A172 (cell line): Measurements from ENCODE around the gene CCDC32. TPM values are rescaled to one million over a fixed set of nuclear protein-coding genes. Genes with fewer than 3 reads are reported as not detected.

Experiments
- DNase-seq: peaks from one replicate; pipeline ENCODE4 v3.0.0-alpha.2; 2015; ENCODE audit warnings: low spot score
- total RNA-seq: library from RNA; depleted of rRNA; stranded (reverse); fragments of >200 nt; shearing (Covaris generic); gene quantifications from 2 replicates; pipeline ENCODE4 v1.2.3, GENCODE V29; 2014; rRNA removed

Gene CCDC32
- total RNA-seq, 1 experiment from 2014 or later = 28.8 TPM

DNA sequence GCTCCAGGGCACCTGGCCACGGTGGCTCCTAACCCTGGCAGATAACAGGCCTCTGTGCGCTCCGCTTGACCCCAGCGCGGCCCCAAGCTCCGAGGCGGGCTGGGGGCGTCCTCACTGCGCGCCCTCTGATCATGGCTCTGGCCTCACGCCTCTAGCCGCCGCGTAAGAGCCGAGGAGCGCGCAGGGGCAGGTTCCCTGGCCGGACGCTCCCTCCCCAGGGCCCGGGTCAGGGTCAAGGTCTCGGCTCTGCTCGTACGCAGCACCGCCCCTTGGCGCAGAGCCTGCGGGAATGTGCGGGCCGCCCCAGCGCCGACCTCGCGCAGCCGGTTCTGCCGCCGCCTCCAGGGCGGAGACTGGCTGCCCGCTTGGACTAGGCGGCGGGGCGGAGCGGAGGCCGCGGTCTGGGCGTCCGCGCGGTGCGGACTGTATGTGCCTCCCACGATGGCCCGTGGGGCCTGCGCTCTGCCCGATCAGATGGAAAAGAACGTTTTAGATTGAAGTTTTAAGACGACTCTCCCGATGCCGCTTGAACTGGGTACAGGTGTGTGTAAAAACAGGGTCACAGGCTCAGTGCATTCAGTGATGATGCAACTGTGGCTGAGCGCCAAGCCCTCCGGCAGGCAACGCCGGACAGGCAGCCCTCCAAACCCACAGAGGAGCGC is 53.2 kb downstream of the CCDC32 start:
- no peak for DNase-seq

DNA sequence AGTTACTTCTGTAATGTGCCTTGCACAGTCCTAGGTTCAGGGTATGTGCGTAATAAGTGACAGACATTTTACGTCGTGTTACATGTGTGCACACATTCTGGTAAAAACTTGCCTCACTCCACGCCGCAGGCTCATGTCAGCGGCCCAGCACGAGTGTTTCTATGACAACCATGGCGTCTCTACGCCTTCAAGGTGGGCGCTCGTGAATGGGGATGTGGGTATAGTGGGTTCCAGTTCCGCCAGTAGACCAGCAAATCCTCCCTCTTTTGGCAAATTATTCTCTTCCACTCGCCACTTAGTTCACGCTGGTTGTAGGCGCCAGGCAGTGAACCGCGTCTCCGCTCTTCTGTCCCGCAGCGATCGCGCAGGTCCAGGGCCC is 53.8 kb downstream of the CCDC32 start:
- no peak for DNase-seq

DNA sequence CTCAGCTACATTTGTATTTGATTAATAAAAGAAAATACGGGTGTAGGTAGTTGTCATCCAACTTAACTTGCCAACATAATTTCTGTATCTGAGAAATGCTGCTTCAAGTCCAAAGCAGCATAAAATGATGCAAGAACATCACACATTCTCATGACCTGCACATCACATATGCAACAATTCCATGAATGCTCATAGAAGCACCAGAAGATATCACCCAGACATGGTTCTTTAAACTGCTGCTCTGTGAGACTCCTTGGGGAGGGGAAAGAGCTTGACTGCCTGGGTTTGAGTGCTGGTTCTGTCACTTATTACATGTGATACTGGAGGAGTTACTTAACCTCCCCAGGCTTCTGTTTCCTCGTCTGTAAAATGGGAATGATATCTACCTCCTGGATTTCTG is 54.6 kb downstream of the CCDC32 start:
- no peak for DNase-seq

DNA sequence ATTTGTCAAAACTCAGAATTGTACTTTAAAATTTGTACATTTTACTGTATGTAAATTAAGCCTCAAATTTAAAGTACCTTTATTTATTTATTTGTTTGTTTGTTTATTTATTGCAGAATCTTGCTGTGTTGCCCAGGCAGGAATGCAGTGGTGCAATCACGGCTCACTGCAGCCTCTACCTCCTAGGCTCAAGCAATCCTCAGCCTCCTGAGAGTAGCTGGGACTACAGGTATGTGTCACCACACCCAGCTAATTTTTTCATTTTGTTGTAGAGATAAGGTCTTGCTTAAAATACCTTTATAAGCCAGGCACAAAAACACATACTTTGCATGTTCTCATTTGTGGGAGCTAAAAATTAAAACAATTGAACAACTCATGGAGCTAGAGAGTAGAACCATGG is 56.6 kb downstream of the CCDC32 start:
- DNase-seq = no peak

DNA sequence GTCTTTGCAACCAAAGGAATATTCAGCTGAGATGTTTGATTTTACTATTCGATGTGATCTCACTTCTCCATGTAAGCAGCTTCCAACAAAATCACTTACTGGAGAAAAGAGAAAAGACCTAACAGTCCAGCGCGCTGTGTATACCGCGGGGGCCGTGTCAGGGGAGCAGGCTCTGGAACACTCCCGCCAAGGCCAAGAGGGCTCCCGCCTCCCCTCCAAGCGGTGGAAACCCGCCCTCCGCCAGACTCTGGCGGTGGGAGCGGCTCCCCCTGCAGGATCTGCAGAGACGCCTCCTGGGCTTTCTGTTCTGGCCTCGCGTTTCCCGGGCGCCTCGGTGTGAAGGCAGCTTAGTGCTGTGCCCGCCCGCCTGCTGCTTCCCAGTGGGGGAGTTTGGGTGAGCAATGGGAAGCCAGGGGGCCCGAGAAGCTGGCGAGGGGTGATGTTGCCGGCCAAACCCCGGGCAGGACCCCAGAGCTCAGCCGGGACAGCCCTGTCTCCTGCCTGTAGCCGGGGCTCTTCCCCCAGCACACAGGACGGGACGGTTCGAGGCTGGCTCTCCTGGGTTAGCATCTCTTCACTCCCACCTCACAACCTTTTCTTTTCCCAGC is 57.8 kb downstream of the CCDC32 start:
- peak; percentile 54 for DNase-seq

Other genes starting within 250 kb of the CCDC32 start
- 12.7 and 14.7 TPM in 2 replicates for gene INAFM2, start 241.3 kb downstream of the CCDC32 start, total RNA-seq
- gene CCDC9B, start 224.1 kb downstream of the CCDC32 start, total RNA-seq = 4.4 and 12.1 TPM in 2 replicates
- gene PHGR1, start 214.0 kb downstream of the CCDC32 start, total RNA-seq = not detected in 2 replicates
- gene DISP2, start 206.8 kb downstream of the CCDC32 start, total RNA-seq = 0.19 and 0.36 TPM in 2 replicates
- gene KNSTRN, start 182.3 kb downstream of the CCDC32 start, total RNA-seq = 117 and 130 TPM in 2 replicates
- 10.8 and 20.7 TPM in 2 replicates for gene IVD, start 159.2 kb downstream of the CCDC32 start, total RNA-seq
- gene BAHD1, start 124.1 kb downstream of the CCDC32 start, total RNA-seq = 11.2 and 14.0 TPM in 2 replicates
- gene CHST14, start 94.1 kb downstream of the CCDC32 start, total RNA-seq = 39.0 and 49.1 TPM in 2 replicates
- gene RPUSD2, start 4.3 kb upstream of the CCDC32 start, total RNA-seq = 11.8 and 19.7 TPM in 2 replicates
- gene KNL1, start 29.2 kb upstream of the CCDC32 start, total RNA-seq = 33.6 and 40.1 TPM in 2 replicates
- 13.6 and 15.7 TPM in 2 replicates for gene RAD51, start 130.1 kb upstream of the CCDC32 start, total RNA-seq
- 19.3 and 20.2 TPM in 2 replicates for gene RMDN3, start 190.2 kb upstream of the CCDC32 start, total RNA-seq
- 1.6 TPM in 1 of 2 replicates, not detected in the other for gene GCHFR, start 199.0 kb upstream of the CCDC32 start, total RNA-seq
- 0.09 and 0.31 TPM in 2 replicates for gene C15orf62, start 204.9 kb upstream of the CCDC32 start, total RNA-seq
- 24.6 and 36.2 TPM in 2 replicates for gene ZFYVE19, start 242.0 kb upstream of the CCDC32 start, total RNA-seq
- 36.8 and 63.8 TPM in 2 replicates for gene DNAJC17, start 242.4 kb upstream of the CCDC32 start, total RNA-seq